ENCODE results near the gene HES5. TPM values are rescaled to one million over a fixed set of nuclear protein-coding genes. Genes with fewer than 3 reads are reported as not detected.

Gene HES5
- total and polyA plus RNA-seq, 10 of the 15 experiments (the other 5 are each of a cell fraction or from before 2014, with no cell fraction given): 0.12 to 0.15 TPM; not detected in 8

- ATAC-seq: no peak
- Histone ChIP-seq H3K9ac (ENCODE audit: control insufficient read depth, insufficient read depth, low read length) (no peak overlapping the region), H3K4me2 (ENCODE audit: control insufficient read depth, insufficient read depth) (no peak overlapping the region), H3K9me3 (replicated peaks; ENCODE audit: control insufficient read depth, insufficient read depth, low read length) (no peaks in the 10 kb centered on the region), H2AFZ (ENCODE audit: control insufficient read depth, low read depth, low read length) (no peak overlapping the region), H3K36me3 (ENCODE audit: control insufficient read depth in 2 of 2, insufficient read depth in 2 of 2, low read length in 1 of 2) (no peaks in the 10 kb centered on the region), H3K4me3 (no peak overlapping the region), H3K27me3 (replicated peaks in 1 of 2; ENCODE audit: control insufficient read depth in 2 of 2, insufficient read depth in 2 of 2, low read length in 1 of 2) (no peaks in the 10 kb centered on the region; a peak in 2 of 4 replicates), H4K20me1 (ENCODE audit: control insufficient read depth, insufficient read depth) (no peaks in the 10 kb centered on the region), H3K79me2 (ENCODE audit: control insufficient read depth, insufficient read depth, low read length) (no peaks in the 10 kb centered on the region), H3K27ac (ENCODE audit: control insufficient read depth, insufficient read depth) (no peak overlapping the region), H3K4me1 (ENCODE audit: control insufficient read depth, insufficient read depth, low read length) (peaks cover 7% of the 10 kb centered on the region; the same call in 1 of the 2 replicates)
- no peak for FAIRE-seq
- intact Hi-C loops (cut with micrococcal nuclease; ENCODE audit: unreplicated experiment) (no loop called here), in situ Hi-C loops (cut with MboI) (no loop called here)
- ChIA-PET SMC1A (ENCODE audit: uncharacterized antibody, unreplicated experiment) (no interaction called here), CTCF (no interaction called here), POLR2A (no interaction called here), RAD21 (ENCODE audit: unreplicated experiment) (no interaction called here)
- 16% methylated on average over 4 of the region's 4 CpGs for WGBS (ENCODE audit: insufficient coverage, insufficient replicate concordance, low lambda C conversion rate, missing lambda C conversion rate)
- TF ChIP-seq SIN3A (IDR thresholded peaks at IDR 0.05; ENCODE audit: low read depth, low read length) (no peak), SMARCA5 (IDR thresholded peaks at IDR 0.05) (no peak), POLR2AphosphoS5 (IDR thresholded peaks at IDR 0.05; ENCODE audit: low read length) (no peak), RAD51 (IDR thresholded peaks at IDR 0.05) (no peak), ATF3 (IDR thresholded peaks at IDR 0.05; ENCODE audit: borderline replicate concordance, extremely low read depth, low read depth, low read length) (no peak), NFIC (IDR thresholded peaks at IDR 0.05; ENCODE audit: low read depth, low read length) (no peak), BACH1 (IDR thresholded peaks at IDR 0.05; ENCODE audit: borderline replicate concordance) (no peak), RCOR1 (conservative IDR thresholded peaks at IDR 0.05; ENCODE audit: low read depth, low read length) (no peak), NR2C2 (IDR thresholded peaks at IDR 0.05; ENCODE audit: borderline replicate concordance, control insufficient read depth, insufficient read length, low read depth) (no peak), HCFC1 (IDR thresholded peaks at IDR 0.05; ENCODE audit: low read length) (no peak), SMAD1 (IDR thresholded peaks at IDR 0.05; ENCODE audit: low read depth, partially characterized antibody) (no peak), EED (IDR thresholded peaks at IDR 0.05; ENCODE audit: low read depth) (no peak), POLR2AphosphoS2 (IDR thresholded peaks at IDR 0.05; ENCODE audit: low read depth, low read length) (no peak), RELA (IDR thresholded peaks at IDR 0.05; ENCODE audit: borderline replicate concordance, partially characterized antibody) (no peak), TCF3 (IDR thresholded peaks at IDR 0.05; ENCODE audit: borderline replicate concordance, insufficient read depth, low read depth, low read length) (no peak), ATF2 (IDR thresholded peaks at IDR 0.05; ENCODE audit: low read length) (no peak), MLLT1 (IDR thresholded peaks at IDR 0.05) (no peak), RUNX3 (IDR thresholded peaks at IDR 0.05; ENCODE audit: low read length) (no peak), TCF12 (IDR thresholded peaks at IDR 0.05; ENCODE audit: low read depth, low read length) (no peak), ZNF274 (IDR thresholded peaks at IDR 0.05; ENCODE audit: insufficient read depth, insufficient read length) (no peak)
- DNase-seq (ENCODE audit: low read depth, low spot score): no peak
- no TSS peak for BruUV-seq (replicated peaks)
Observed at GRCh38 chr1:2538376-2538775, 8.3 kb upstream of the HES5 start.
